ENCODE measurements around the gene BTBD2. TPM values are rescaled to one million over a fixed set of nuclear protein-coding genes. Genes with fewer than 3 reads are reported as not detected.

BTBD2 gene
- total RNA-seq, 4 donors from 2014 or later = 57.8 to 114 (median 76.0) TPM

DNA sequence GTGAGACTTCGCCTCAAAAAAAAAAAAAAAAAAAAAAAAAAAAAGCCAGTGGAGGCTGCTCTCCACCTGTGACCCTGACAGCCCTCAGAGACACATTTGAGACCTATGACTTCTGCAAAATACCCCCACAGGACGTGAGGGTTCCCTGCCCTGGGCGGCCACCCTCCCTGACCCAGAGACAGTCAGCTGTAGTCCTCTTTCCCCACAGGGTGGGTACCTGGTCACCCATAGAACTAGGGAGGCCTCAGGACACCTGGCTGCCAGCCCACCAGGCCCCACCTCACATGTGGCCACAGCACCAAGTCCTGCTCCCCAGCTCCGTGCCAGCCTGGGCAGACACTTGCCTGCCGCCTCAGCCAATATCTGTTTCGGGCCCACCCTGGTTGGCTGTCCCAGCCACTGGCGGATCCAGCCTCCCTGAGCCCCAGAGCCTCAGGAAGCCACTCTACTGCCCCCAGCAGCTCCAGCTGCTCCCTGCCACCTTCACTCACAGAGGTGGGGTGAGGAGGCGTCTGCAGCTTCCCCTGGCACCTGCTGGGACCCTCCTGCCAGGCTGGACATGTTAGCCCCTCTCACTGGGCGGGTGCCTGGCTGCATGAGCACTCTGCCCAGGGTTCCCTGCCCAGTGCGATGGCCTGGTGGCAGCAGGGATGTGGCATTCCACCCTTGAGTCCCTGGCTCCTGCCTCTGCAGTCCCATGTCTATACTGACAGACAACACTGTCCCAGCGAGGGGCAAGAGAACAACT, 28.6 kb upstream of the BTBD2 start:
- H3K4me1 ChIP-seq = peaks cover 11 to 89% (median 66%) of the 10 kb centered on the region in 4 donors
- H3K27me3 ChIP-seq = no peaks in the 10 kb centered on the region
- H3K4me3 ChIP-seq = no peak overlapping the region
- DNase-seq = peak in 1 of 3 donors; percentile 54
- H3K27ac ChIP-seq = peak overlapping the region in 3 of 4 donors; percentile 9 to 88 (median 54)
- H3K36me3 ChIP-seq = peaks cover 0 to 66% (median 0%) of the 10 kb centered on the region in 3 donors
- TF ChIP-seq, protein P1, sequence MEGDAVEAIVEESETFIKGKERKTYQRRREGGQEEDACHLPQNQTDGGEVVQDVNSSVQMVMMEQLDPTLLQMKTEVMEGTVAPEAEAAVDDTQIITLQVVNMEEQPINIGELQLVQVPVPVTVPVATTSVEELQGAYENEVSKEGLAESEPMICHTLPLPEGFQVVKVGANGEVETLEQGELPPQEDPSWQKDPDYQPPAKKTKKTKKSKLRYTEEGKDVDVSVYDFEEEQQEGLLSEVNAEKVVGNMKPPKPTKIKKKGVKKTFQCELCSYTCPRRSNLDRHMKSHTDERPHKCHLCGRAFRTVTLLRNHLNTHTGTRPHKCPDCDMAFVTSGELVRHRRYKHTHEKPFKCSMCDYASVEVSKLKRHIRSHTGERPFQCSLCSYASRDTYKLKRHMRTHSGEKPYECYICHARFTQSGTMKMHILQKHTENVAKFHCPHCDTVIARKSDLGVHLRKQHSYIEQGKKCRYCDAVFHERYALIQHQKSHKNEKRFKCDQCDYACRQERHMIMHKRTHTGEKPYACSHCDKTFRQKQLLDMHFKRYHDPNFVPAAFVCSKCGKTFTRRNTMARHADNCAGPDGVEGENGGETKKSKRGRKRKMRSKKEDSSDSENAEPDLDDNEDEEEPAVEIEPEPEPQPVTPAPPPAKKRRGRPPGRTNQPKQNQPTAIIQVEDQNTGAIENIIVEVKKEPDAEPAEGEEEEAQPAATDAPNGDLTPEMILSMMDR (IDR thresholded peaks at IDR 0.05) = no peak
- TF ChIP-seq POLR2A (IDR thresholded peaks at IDR 0.05) = no peak
- H3K9me3 ChIP-seq = no peaks in the 10 kb centered on the region

DNA sequence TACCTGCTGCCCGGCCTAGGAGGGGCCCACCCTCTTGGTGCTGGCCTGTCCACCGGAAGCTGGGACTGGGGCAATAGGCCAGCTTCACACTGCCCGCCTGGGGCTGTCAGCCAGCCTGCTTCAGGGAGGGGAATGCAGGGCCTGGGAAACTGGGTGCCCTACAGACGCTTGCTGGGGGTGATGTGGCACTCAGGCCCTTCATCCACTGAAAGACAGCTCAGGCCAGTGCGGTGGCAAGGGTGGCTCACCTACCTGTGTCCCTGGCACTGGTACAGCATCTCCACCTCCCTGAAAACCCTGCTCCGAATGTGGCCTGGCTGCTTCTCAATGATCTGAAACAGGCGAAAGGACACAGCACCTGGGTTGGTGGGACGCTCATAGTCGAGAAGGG, 27.7 kb upstream of the BTBD2 start:
- H3K4me1 ChIP-seq = peaks cover 11 to 80% (median 57%) of the 10 kb centered on the region in 4 donors
- TF ChIP-seq POLR2A (IDR thresholded peaks at IDR 0.05) = no peak
- TF ChIP-seq, protein P1 (IDR thresholded peaks at IDR 0.05) = no peak
- peak overlapping the region; percentile 85 to 91 (median 88) for H3K27ac ChIP-seq
- peak overlapping the region in 1 of 4 donors; percentile 36 for H3K4me3 ChIP-seq
- H3K9me3 ChIP-seq = no peaks in the 10 kb centered on the region
- peak in 1 of 3 donors; percentile 56 for DNase-seq
- no peaks in the 10 kb centered on the region for H3K27me3 ChIP-seq
- peaks cover 0 to 75% (median 0%) of the 10 kb centered on the region in 3 donors for H3K36me3 ChIP-seq

DNA sequence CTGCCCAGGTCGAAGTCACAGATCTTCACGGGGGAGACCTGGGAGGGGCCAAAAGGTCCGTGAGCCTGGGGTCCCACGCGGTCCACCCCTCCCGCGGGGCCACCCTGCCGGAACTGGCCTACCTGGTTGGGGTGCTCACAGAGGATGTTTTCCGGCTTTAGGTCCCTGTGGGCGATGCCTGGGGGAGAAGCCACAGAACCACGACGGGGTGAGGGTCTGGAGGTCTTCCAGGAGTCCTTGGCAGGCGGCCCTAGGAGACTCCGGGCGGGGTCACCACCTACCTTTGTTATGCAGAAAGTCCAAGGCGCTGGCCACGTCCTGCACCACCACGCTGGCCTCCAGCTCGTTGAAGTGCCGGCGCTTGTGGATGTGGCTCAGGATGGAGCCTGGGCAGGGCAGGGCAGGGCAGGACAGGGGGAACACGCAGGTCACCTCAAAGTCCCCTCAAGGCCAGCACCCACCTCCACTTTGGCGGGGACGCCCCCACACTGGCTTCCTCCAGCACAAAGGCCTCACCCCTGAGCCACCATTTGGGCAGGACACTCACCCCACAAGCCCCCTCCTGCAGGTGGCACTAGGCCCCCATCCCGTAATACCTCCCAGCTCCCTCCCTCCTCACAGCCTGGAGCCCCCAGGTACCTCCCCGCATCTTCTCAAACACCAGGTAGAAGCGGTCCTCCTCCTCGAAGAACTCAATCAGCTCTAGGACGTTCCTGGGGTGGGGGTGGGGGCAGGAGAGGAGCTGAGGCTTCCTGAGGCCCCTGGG, 27.2 kb upstream of the BTBD2 start:
- Histone ChIP-seq H3K4me1 (peaks cover 9 to 74% (median 52%) of the 10 kb centered on the region in 4 donors), H3K27ac (peak overlapping the region; percentile 85 to 91 (median 88)), H3K4me3 (peak overlapping the region in 3 of 4 donors; percentile 29 to 42 (median 36)), H3K36me3 (peaks cover 0 to 81% (median 0%) of the 10 kb centered on the region in 3 donors), H3K9me3 (no peaks in the 10 kb centered on the region), H3K27me3 (no peaks in the 10 kb centered on the region)
- DNase-seq = peak in 2 of 3 donors; percentile 68 to 70
- TF ChIP-seq, protein P1 (IDR thresholded peaks at IDR 0.05) = no peak
- no peak for TF ChIP-seq POLR2A (IDR thresholded peaks at IDR 0.05)

DNA sequence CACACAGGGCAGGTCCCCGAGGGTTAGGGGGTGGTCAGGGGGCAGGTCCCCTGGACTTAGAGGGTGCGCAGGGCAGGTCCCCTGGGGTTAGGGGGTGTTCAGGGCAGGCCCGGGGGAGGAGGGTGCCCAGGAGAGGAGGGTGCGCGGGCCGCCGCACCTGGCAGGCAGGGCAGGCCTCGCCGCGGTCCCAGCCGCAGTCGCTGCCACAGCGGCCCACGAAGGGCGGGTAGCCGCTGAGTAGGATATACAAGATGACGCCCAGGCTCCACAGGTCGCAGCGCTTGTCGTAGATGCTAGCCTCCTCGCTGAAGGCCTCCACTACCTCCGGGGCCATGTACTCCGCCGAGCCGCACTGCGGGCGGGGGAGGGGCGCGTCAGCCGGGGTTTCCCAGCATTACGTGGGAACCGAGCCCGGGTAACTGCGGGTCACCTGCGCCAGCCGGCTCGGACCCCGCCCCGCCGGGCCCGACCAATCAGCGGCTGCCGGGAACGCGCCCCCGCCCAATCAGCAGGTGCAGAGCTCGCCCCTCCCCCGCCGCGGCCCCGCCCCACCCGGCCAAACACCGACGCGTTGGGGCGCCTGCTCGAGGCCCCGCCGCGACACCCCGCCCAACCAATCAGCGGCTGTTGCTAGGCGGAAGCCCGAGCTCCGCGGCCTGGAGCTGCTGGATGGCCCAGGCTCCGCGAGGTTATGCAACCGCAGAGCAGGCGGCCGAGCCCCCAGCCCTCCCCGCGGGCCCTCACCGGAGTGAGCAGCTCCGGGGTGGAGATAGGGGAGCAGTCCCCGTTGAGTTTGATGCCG, 26.4 kb upstream of the BTBD2 start:
- Histone ChIP-seq H3K27me3 (no peaks in the 10 kb centered on the region), H3K9me3 (no peaks in the 10 kb centered on the region), H3K4me3 (peak overlapping the region; percentile 20 to 42 (median 36)), H3K36me3 (peaks cover 0 to 81% (median 0%) of the 10 kb centered on the region in 3 donors), H3K4me1 (peaks cover 9 to 66% (median 44%) of the 10 kb centered on the region in 4 donors), H3K27ac (peak overlapping the region; percentile 85 to 91 (median 88))
- no peak for TF ChIP-seq POLR2A (IDR thresholded peaks at IDR 0.05)
- TF ChIP-seq, protein P1 (IDR thresholded peaks at IDR 0.05) = no peak
- DNase-seq = peak; percentile 98 to 100 (median 99)

DNA sequence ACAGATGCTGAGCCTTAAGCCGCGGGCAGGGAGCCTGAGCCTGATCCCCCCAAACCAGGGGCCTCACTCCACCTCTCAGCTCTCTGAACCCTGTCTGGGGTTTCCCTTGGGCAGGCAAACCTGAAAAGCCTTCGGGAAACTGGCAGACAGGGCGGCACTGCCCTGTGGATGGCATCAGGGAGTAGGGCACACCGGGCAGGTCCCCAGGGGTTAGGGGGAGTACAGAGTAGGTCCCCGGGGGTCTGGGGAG, 25.8 kb upstream of the BTBD2 start:
- H3K27ac ChIP-seq = peak overlapping the region; percentile 85 to 91 (median 88)
- no peaks in the 10 kb centered on the region for H3K27me3 ChIP-seq
- peak overlapping the region; percentile 20 to 42 (median 36) for H3K4me3 ChIP-seq
- H3K36me3 ChIP-seq = peaks cover 0 to 77% (median 0%) of the 10 kb centered on the region in 3 donors
- DNase-seq = no peak
- no peaks in the 10 kb centered on the region for H3K9me3 ChIP-seq
- TF ChIP-seq, protein P1 (IDR thresholded peaks at IDR 0.05) = no peak
- no peak for TF ChIP-seq POLR2A (IDR thresholded peaks at IDR 0.05)
- peaks cover 8 to 61% (median 42%) of the 10 kb centered on the region in 4 donors for H3K4me1 ChIP-seq

All from Peyer's patch (tissue), 4 donors.